CD4-positive, alpha-beta T cell treated with Interleukin-15 for 1 hour (primary cell): ENCODE results near the gene RANBP17.

Experiments
- DNase-seq: peaks from one replicate; pipeline ENCODE4 v3.0.0-alpha.2; 2020

Gene RANBP17

GRCh38 chr5:171102877-171103610 is 241.2 kb downstream of the RANBP17 start:
- DNase-seq, result no peak

- DNase-seq, result no peak
Measured at GRCh38 chr5:171107669-171108068, 245.9 kb downstream of the RANBP17 start.

DNA sequence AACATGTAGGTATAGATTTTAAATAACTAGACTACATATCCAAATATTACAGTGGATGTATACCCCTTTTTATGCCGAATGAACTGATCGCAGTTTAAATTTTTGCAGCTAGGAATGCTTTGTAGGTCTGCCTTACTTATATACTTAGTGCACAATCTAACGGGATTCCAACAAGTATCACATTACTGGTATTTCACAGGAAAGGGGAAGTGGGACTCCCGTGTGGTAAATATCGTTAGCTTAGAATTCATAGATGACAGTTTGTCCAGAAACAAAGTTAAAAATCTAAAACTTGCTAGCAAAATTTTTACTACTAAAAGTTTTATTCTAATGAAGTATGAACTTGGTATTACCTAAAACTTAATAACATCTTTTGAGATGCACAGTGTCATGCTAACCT is 253.7 kb downstream of the RANBP17 start:
- DNase-seq, result no peak

GRCh38 chr5:171116719-171117118 is 254.9 kb downstream of the RANBP17 start:
- no peak for DNase-seq

DNA sequence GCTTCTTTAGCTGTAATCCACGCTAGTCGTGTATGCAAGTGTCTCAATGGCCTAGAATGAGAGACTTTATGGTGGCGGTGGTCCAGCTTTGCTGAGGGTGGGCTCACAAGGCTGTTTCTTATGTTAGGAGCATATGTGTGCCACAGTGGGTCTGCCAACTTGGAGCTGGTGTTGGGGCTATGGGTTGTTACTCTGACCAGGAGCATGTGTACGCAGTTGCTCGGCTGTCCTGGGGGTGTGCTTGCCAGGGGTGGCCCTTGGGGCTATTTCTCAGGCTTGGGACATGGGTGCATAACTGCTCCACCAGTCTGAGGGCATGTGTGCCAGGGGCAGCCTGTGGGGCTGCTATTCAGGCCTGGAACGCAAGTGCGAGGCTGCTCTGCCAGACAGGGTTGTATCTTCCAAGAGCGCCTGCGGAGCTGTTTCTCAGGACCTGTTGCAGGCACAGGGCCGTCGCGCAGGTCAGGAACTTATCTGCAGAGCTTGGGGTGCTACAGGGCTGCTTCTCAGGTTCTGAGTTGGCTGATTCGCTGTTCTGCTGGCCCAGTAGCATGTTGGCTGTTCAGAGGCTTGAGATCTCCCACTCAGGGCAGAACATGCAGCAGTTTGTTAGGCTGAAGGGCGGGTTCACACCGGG is 259.3 kb downstream of the RANBP17 start:
- DNase-seq, result no peak

- DNase-seq, result no peak
Measured at GRCh38 chr5:171121638-171122037, 259.8 kb downstream of the RANBP17 start.

DNA sequence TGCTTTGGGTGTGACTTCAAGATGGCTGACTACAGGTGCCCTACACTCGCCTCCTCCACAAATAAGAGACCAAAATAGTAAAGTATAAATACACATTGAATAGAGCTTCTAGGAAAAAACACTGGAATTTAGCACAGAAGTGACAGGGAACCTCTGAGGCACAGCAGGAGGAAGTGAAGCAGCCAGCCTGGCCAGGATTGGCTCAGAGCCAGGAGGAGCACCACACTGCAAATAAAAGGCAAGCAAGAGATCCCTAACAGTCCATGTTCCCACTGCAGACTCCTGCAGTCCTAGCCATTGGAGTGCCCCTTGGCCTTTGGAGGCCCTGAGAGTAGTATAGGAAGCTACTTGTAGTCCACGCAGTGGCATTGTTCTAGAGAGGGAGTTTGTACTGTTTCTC is 260.6 kb downstream of the RANBP17 start:
- no peak for DNase-seq

DNA sequence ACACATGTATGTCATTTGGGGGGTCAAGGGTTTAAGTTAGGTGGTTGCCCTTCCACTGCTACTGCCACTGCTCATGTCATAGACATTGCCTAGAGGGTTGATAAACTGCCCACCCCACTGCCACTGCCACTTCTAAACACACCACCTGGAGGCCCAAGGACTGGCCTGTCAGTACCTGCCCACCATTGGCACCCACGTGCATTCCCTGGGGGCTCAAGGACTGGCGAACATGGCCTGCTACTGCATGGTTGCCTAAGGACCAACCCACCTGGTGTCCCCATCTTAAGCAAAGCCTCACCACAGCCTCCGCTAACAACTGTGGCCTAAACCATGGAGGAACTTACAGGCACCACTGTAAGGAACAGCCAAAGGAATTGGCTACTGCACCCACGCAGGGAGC is 261.6 kb downstream of the RANBP17 start:
- no peak for DNase-seq

DNA sequence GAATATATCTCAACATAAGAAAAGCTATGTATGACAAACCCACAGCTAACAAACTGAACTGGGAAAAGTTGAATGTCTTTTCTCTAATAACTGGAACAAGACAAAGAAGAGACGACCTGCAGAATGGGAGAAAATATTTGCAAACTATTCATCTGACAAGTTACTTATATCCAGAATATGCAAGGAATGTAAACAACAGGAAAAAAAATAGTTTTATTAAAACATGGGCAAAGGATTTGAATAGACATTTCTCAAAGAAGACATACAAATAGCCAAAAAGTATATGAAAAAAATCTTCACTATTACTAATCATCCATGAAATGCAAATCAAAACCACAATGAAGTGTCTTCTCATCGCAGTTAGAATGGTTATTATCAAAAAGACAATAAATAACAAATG is 265.5 kb downstream of the RANBP17 start:
- no peak for DNase-seq

- no peak for DNase-seq
Measured at GRCh38 chr5:171128136-171128535, 266.3 kb downstream of the RANBP17 start.

GRCh38 chr5:171129308-171129707 is 267.5 kb downstream of the RANBP17 start:
- no peak for DNase-seq

- no peak for DNase-seq
Measured at GRCh38 chr5:171131497-171131896, 269.7 kb downstream of the RANBP17 start.

DNA sequence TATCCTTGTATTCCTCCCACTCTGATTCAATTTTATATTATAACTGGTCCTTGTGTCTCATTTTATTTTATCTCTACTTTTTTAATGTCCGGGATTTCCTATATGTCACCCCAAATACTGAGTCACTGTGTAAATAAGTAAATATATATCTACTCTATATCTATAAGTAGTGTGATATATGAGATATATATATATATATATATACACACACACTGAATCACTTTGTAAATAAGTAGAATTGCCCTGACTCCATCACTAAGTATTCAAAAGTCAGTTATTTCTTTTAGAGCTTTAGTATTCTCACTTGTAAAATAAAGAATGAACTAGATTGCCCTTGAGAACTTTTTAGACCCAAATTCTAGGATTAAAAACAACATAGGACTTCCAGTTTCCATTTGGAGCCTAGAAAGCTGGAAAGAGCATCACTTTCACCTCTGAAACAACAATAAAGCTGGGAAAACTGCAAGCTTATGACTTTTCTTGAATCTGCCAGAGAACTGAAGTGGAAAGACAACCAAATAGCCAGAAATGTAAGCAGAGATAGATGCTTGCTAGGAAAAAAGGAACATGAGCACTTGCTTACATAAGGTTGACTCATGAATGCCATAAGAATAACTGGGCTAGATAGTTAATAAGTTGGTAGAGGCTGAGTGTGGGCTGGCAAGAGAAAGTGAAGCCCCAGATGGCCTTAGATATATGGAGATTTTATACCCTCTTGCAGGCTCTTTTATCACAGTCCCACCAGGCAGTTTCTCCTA is 276.1 kb downstream of the RANBP17 start:
- DNase-seq, result no peak

- no peak for DNase-seq
Measured at GRCh38 chr5:171139227-171139626, 277.4 kb downstream of the RANBP17 start.

- no peak for DNase-seq
Measured at GRCh38 chr5:171142617-171143016, 280.8 kb downstream of the RANBP17 start.

DNA sequence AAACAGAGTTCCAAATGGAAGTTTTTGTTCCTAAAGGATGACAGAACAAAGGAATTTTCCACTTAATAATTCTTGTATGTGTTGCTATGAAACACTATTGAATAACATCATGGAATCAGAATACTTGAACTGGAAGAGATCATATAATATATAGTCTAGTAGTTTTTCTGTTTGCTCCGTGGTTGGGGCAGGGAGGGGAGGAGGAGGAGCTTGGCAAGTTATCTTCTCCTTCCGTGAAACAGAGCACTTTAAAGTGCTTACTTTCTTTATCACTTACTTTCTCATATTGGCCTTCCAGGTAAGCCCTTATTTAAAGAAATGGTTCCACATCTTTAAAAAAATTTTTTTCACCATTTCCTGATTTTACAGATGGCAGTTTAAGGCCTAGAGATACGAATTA is 281.4 kb downstream of the RANBP17 start:
- no peak for DNase-seq

- no peak for DNase-seq
Measured at GRCh38 chr5:171143926-171144325, 282.1 kb downstream of the RANBP17 start.

- DNase-seq, result no peak
Measured at GRCh38 chr5:171149333-171149732, 287.5 kb downstream of the RANBP17 start.

- DNase-seq, result no peak
Measured at GRCh38 chr5:171149772-171150171, 288.0 kb downstream of the RANBP17 start.

DNA sequence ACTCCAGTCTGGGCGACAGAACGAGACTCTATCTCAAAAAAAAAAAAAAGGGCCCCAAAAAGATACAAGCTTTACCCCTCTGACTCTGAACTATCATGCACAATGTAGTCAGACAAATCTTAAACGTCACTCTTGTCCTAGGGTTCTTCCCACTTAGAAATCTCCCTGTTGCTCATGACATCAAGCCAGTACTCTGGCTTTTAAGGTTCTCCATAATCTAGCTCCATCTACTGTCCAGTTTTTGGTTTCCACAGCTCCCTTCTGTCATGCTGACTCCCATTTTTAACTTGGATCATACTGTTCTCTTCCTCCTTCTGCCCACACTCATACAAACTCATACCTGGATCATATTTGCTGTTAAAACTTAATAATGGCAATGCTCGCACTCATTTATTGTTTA is 290.6 kb downstream of the RANBP17 start:
- DNase-seq, result no peak

GRCh38 chr5:171155621-171156020 is 293.8 kb downstream of the RANBP17 start:
- no peak for DNase-seq

DNA sequence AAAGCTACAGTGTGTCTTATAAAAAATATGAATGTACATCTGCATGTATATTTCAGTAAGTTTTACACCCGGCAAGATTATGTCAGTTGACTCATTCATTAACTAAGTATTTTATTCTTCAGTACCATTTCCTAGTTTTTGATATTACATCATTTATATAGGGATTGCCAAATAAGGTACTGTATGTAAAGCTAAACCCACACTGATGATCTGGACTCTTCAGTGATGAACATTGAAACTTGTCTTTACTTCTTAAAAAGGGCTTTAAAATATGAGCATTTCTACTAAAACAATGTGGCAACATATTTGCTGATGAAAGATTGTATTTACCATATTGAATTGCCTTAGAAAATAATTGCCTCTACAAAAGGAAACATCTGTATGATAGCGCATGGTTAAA is 295.5 kb downstream of the RANBP17 start:
- no peak for DNase-seq

DNA sequence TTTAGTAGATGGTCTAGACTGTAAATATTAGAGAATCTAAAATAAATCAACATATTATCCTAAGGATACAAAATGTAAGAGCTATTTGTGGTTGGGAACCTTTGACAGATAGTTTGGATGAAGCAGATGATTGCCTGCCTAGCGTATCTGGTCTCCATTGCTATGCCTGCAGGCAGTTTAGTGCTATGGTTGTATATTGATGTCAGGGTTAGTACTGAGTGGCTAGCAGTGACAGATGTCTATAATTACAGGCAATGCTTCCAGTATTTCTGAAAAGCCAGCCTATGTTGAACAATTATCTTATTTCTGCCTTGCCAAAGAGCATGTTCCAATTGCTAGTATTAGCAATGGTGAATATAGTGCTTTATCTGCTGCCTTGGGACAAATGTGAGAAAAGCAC is 296.0 kb downstream of the RANBP17 start:
- no peak for DNase-seq

- DNase-seq, result no peak
Measured at GRCh38 chr5:171158581-171158980, 296.8 kb downstream of the RANBP17 start.
